Measurements from ENCODE around the gene MED8.

MED8 gene

GRCh38 chr1:43339584-43340232, 49.9 kb downstream of the MED8 start:
- DNase-seq (ENCODE audit: low spot score), result no peak

DNA sequence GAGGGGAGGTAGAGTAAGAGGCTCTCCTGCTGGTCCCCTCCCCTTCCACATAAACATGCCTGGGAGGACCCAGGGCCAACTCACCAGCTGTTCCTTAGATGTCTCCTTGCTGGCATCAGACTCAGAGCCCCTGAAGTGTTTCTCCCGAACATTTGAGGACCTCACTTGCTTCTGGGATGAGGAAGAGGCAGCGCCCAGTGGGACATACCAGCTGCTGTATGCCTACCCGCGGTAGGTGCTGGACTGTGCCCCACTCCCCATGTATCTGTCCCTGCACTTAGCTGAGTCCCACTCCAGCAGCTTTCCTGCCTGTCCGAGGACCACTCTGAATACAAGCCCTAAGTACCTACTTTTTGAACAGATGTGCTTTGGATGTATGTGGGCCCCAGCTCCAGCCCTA, 51.6 kb downstream of the MED8 start:
- no peak for DNase-seq (ENCODE audit: low spot score)

DNA sequence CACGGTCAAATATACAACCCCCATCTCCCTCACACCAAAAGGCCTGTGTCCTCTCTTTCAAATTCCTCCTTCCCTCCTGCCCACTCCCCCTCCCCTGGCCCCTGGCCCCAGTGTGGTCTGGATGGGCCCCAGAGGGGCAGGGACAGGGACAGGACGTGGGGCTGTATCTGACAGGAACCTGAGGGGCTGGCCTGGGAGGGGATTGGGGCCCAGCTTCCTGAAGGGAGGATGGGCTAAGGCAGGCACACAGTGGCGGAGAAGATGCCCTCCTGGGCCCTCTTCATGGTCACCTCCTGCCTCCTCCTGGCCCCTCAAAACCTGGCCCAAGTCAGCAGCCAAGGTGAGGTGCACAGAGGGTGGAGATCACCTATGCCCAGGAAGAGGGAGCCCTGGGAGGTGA, 52.0 kb downstream of the MED8 start, which contains the start of gene MPL:
Gene MPL, plus strand, starts transcription at position 231 of the 400 bp plus-strand sequence. Its CDS starts 31 bp downstream, at position 262.
- no peak for DNase-seq (ENCODE audit: low spot score)

GRCh38 chr1:43334453-43335205, 55.0 kb downstream of the MED8 start:
- DNase-seq (ENCODE audit: low spot score), result no peak
